KBM-7 (cell line): ENCODE data around the gene SLC13A3.

ENCODE experiments used
- DNase-seq: peaks from one replicate; pipeline ENCODE4 v3.0.0-alpha.2; 2015
- in situ Hi-C: fragments of 300-500 bp; cut with MboI; formaldehyde crosslinking; loops from 2 replicates; pipeline ENCODE4 v1.14.3; 2020; ENCODE audit warnings: low sequenced_read_pairs, low pct_unique_long_range_greater_than_20kb, mixed read lengths

Gene SLC13A3

DNA sequence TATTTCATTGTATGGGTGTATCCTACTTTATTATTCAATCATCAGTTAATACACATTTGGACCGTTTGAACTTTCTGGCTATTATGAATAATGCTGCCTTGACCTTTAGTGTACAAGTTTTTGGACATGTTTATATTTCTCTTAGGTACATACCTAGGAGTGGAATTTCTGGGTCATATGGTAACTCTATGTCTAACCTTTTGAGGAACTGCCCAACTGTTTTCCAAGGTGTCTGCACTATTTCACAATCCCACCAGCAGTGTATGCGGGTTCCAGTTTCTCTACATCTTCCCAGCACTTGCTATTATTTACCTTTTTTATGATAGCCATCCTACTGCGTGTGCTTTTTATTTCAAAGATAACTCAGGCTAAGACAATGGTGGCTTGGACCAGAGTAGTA, 14.3 kb upstream of the SLC13A3 start:
- no peak for DNase-seq
- in situ Hi-C loops = no loop called here

DNA sequence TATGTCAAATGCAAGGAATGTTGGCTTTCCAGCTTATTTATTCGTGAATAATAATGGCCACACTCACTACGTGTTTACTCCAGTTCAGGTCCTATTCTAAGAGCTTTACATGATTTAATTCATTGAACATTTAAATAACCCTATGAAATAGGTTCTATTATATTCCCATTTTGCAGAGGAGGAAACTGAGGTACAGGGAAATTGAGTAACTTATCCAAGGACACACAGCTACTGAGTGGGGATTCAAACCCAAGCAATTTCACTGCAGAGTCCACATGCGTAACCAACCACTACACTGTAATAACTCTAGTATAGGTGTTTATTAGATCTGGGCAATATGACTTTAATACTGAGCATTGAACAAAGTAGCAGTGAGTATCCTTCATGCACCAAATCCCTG, 12.3 kb upstream of the SLC13A3 start:
- in situ Hi-C loops = no loop called here

DNA sequence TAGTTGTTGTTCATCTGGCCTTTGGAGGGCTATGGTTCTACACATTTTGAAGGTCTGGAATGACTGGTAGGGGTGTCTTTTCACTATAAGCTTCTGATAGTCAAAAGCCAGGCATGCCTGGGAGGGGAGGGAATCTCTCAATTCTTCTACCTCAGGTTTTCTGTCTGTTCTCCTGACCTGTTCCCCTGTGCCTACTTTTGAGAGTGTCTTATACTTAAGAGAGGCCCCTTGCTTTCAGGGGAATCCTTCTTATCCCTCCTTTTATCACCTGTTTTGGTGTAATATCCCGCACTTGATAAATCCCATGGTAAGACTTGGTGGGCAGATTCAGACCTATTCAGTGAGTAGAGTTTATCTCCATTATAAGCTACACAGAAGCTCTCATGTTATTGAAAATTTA, 10.4 kb upstream of the SLC13A3 start:
- no peak for DNase-seq
- in situ Hi-C loops = no loop called here

More for the DNA sequence above, 12.3 kb upstream of the SLC13A3 start:
- DNase-seq = no peak

GRCh38 chr20:46660487-46660886, 9.2 kb upstream of the SLC13A3 start:
- in situ Hi-C loops = no loop called here
- no peak for DNase-seq

DNA sequence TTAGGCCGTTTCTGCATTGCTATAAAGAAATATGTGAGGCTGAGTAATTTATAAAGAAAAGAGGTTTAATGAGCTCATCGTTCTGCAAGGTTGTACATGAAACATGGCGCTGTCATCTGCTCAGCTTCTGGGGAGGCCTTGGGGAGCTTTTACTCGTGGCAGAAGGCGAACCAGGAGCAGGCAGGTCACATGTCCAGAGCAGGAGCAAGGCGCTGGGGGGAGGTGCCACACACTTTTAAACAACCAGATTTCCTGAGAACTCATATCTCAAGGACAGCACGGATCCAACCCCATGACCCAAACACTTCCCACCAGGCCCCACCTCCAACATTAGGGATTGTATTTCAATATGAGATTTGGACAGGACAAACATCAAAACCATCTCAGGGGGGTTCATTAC, 6.4 kb upstream of the SLC13A3 start:
- in situ Hi-C loops = no loop called here

GRCh38 chr20:46657137-46657536, 5.9 kb upstream of the SLC13A3 start:
- in situ Hi-C loops = no loop called here
- DNase-seq = no peak

More for the DNA sequence above, 6.4 kb upstream of the SLC13A3 start:
- no peak for DNase-seq

DNA sequence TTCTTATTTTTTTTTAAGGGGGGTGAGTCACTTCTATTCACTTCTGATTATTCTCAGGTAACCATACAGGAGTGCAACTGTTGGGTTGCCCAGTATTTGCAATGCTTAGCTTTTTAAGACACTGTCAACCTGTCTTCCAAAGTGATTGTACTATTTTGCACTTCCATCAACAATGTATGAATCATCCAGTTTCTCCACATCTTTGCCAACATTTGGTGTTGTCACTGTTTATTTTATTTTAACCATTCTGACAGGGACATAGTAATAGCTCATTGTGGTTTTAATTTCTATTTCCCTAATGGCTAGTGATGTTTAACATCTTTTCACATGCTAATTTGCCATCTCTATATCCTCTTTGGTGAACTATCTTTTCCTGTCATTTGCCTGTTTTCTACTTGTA, 1.4 kb upstream of the SLC13A3 start:
- DNase-seq = no peak
- in situ Hi-C loops = no loop called here

DNA sequence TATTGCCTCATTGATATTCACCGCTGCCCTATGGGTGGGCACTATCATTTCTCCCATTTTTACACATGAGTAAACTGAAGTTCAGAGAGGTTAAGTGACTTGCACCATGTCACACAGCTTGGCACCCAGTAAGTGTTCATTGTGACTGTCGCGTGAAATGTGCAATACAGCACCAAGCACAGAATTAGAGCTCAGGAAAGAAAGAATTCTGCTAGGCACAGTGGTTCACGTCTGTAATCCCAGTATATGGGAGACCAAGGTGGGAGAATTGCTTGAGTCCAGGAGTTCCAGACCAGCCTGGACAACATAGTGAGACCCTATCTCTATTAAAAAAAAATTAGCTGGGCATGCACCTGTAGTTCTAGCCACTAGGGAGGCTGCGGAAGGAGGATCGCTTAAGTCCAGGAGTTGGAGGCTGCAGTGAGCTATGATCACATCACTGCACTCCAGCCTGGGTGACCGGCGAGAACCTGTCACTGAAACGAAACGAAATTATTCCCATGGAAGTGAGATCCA, 626 bp downstream of the SLC13A3 start:
- in situ Hi-C loops = no loop called here
- no peak for DNase-seq

- in situ Hi-C loops = no loop called here
- no peak for DNase-seq
Measured at GRCh38 chr20:46649965-46650542, 1.2 kb downstream of the SLC13A3 start.

DNA sequence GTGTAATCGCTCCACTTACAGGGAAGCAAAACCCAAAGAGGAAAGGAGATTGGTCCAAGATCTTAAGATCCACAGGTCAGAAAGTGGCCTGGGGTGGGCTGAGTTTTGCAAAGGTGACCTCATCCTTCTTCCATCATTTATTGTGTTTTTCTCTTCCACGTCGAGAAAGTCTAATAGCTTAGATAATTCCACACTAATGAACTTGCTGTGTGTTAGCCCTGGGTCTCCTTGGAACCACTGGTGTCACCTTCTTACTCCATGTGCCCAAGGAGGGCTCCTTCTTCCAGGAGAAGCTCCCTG, 1.7 kb downstream of the SLC13A3 start:
- DNase-seq = no peak
- in situ Hi-C loops = no loop called here

DNA sequence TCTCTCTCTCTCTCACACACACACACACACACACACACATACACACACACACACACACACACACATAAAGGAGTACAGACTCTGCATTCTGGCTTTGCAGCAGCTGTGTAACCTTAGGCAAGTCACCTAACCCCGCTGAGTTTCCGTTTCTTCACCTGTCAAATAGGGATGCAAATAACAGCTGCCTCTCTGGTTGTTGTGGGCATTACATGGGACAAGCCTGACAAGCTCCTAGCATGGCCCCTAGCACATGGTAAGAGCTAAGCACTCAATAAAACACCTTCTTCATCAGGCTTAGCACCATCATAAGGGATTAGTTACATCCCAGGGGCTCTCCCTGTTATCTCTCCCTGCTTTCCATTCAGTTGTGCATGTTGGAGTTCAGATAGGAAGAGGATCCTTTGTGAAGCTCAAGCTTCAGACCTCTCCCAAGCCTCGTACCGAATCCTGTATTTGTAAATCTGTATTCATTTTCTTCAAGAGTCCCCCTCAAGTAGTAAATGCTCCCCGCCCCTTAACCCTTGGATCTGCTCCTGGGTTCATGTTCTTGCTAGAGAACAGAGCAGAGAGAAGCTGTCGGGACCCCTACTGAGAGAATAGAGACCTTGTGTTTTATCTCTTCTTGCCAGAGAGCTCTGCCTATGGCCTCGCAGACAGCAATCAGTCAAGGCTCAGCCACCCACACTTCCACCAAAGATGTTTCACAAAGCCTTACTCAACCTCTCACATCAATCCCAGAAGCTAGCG, 2.2 kb downstream of the SLC13A3 start:
- in situ Hi-C loops = no loop called here
- no peak for DNase-seq

DNA sequence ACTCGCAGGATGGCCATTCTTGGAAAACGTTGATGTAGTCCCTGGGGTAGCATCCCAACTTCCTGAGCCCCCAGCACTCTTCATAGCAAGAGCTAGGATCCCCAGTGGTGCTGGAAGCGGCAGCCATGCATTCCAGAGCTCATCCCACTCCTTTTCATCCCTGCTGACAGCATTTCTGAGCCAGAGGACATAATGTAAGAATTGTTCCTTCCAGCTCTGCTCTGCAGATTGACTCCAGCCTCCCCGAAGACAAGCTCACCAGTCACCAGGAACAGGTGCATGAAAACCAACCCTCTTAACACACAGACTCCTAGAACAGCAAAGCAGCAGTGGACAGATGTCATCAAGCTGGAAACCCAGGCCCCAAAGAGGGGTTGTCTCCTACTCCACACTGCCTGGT, 3.8 kb downstream of the SLC13A3 start:
- DNase-seq = no peak
- in situ Hi-C loops = no loop called here

DNA sequence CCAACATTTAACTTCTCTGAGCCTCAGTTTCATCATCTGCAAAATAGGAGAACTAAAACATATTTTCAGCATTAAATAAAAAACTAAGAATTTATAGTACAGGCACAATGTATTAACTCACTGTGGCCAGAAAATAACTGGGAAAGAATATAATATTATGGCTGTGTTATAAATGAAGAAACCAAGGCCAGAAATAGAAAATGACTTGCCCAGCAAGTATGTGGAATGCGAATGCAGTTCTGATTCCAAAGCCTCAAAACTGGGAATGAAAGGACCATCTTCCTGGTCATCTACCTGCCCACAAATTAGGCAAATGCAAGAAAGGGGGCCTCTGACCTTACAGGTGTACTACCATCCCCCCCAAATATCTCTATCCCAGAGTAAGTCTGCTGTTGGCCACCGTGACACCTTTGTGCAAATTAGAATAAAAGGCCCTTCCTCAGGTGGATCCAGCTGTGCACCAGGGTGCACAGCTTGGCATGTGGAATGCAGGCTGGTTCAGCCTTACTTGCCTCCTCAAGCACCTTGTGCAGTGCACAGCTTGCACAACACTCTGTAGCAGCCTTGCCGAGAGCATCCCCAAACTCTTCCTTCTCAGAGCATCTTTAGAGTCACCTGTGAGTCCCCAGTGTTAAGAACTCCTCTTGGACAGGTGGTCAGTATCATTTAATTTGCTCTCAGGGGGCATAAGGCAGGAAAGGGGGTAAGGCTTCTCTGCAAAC, 4.4 kb downstream of the SLC13A3 start:
- no peak for DNase-seq
- in situ Hi-C loops = no loop called here

- in situ Hi-C loops = no loop called here
- DNase-seq = no peak
Measured at GRCh38 chr20:46646122-46646521, 5.1 kb downstream of the SLC13A3 start.

DNA sequence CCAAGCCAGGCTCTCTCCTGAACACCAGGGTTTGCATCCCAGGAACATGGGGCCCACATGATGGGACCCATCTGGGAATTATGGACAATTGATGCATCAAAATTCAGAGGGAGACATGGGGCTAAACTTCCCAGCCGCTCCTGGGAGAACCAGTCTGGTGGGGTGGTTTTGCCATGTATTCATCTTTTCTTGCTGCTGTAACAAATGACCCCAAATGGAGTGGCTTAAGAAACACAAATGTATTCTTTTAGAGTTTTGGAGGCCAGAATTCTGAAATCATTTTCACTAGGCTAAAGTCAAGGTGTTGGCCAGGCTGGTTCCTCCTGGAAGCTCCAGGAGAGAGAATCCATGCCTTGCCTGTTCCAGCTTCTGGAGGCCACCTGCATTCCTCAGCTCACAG, 6.5 kb downstream of the SLC13A3 start:
- no peak for DNase-seq
- in situ Hi-C loops = no loop called here

- in situ Hi-C loops = no loop called here
- DNase-seq = no peak
Measured at GRCh38 chr20:46644160-46644559, 7.1 kb downstream of the SLC13A3 start.

GRCh38 chr20:46642969-46643343, 8.3 kb downstream of the SLC13A3 start:
- in situ Hi-C loops = no loop called here
- no peak for DNase-seq

DNA sequence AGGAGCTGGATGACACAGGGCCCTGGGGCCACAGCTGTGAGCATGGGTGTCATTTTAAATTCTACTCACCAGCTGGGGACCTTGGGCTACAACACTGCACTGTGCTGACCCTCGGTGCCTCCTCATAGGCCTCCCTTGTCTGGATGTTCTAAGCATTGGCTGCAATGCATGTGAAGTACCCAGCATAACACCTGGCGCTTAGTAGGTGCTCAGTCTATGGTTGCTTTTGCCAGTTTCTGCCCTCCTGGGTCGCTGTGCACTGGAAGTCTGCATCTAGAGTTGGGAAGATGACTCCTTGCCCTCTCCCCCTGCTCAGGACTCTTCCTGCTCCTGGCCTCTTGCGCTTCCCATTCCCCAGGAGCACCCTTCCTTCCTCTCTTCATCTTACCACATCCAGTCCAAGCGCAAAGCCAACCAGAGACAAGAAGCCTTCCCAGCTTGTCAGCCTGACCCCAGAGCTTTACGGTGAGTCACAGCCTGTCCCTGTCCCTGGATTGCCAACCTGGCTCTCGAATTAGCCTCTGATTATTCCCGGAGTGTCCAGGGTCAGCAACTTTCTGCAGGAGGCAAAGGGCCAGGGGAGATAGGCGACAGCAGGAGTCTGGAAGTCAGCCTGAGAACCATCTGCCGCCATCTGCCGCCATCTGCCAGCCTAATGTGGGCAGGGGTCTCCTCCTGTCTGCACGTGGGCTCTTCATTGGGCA, 8.8 kb downstream of the SLC13A3 start:
- in situ Hi-C loops = no loop called here
- DNase-seq = no peak

- in situ Hi-C loops = no loop called here
- no peak for DNase-seq
Measured at GRCh38 chr20:46641424-46641823, 9.8 kb downstream of the SLC13A3 start.
